Activated CD4-positive, alpha-beta T cell treated with anti-CD3 and anti-CD28 coated beads, Interleukin-2, amount 50 U/mL, for 24 hours (primary cell): ENCODE data around the gene NCMAP.
"Not testable (repeated sequence)": the region's sequence is repeated elsewhere in the genome, so short reads cannot be mapped to it uniquely, and the experiment has no call there.

Experiments
- DNase-seq, 2 donors: peaks; one replicate each; pipeline ENCODE4 v3.0.0-alpha.2; 2020; ENCODE audit warnings: low read depth in 1 of 2, low spot score in 1 of 2

Gene NCMAP

GRCh38 chr1:24555591-24556413, at the start of gene NCMAP:
Gene NCMAP, plus strand, starts transcription at chr1:24556087. Its CDS starts 39,344 bp downstream, at chr1:24595431.
- DNase-seq: no peak

DNA sequence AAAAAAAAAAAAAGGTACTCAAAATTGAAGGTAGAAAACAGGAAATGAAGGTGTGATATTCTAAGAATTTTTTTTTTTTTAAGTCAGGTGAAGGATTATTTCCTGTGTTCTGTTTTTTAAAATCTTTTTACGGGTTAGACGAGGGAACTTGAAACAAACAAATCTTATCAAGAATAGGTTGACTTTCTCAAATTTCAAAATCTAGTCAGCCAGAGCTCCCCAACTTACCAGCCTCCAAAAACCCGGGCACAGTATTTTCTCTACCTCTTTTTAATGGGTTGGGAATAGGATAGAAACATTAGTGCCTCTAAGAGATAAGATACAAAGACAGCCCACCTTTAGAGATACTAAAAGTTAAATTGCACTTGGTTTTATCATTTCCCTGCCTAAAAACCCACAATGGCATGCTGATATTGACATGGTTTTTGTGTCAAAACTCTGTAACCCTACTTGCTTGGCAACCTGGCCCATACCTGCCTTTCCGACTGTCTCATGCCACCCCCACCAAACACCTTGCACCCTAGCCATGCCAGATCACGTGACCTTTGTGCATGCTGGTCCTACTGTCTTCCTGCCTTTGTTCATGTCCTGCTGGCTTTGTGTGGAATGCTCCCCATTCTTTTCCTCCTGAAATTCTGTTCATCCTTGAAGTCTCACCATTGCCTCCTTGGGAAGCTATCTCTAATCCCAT, 49.1 kb upstream of the NCMAP start:
- no peak for DNase-seq

GRCh38 chr1:24507405-24507804, 48.5 kb upstream of the NCMAP start:
- DNase-seq: no peak

DNA sequence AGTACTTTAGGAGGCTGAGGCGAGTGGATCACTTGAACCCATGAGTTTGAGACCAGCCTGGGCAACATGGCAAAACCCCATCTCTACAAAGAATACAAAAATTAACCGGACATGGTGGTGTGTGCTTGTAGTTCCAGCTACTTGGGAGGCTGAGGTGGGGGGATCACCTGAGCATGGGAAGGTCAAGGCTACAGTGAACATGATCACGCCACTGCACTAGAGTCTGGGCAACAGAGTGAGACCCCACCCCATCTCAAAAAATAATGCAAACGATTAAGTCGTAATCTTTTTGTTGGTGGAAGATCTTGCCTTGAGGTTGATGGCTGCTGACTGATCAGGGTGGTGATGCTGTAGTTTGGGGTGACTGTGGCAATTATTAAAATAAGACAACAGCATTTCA, 47.0 kb upstream of the NCMAP start:
- DNase-seq: no peak

DNA sequence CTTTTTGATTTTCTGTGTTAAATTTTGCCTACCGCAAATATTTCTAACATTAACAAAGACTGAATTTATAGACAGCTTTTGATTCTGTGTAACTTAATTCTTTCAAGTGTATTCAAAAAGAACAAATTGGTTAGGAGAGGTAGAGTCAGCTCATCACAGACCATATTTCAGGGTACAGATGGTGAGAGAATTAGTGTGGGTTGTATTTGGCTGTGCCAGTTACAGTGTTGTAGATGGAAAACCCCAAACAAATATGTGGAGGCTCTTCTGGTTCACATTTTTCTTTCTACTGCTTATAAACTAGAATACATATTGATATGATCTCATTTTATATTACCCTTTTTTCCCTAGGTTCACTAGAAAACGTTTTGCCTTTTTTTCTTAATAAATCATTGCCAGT, 42.2 kb upstream of the NCMAP start:
- DNase-seq: no peak

- DNase-seq: no peak
These were observed 40.9 kb upstream of the NCMAP start for GRCh38 chr1:24514946-24515345.

- not testable (repeated sequence) for DNase-seq
These were observed 40.1 kb upstream of the NCMAP start for GRCh38 chr1:24515671-24516209.

- DNase-seq: no peak
These were observed 39.4 kb upstream of the NCMAP start for GRCh38 chr1:24516506-24516905.

DNA sequence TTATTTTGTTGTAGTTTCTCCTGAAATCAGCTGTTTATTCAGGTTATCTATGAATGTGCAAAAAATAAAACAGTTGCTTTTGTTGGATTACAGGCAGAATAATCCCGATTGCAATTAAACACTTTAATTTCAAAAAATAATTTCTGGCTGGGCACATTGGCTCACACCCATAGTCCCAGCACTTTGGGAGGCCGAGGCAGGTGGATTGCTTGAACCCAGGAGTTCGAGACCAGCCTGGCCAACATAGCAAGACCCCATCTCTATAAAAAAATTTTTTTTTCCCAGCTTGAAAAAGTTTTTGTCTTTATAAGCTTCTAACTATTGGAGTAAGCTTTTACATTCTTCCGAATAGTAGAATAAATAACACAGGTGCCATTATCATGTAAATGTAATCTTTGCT, 38.0 kb upstream of the NCMAP start:
- no peak for DNase-seq

DNA sequence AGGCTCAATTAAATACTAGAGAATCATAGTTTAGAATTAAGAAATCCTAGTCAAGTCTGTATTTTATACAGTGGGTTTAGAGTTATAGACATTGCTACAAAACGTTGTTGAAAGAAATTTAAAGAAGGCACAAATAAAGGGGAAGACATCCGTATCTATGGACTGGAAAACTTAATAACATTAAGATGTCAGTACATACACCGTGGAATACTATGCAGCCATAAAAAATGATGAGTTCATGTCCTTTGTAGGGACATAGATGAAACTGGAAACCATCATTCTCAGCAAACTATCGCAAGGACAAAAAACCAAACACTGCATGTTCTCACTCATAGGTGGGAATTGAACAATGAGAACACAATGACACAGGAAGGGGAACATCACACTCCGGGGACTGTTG, 35.6 kb upstream of the NCMAP start:
- not testable (repeated sequence) for DNase-seq

DNA sequence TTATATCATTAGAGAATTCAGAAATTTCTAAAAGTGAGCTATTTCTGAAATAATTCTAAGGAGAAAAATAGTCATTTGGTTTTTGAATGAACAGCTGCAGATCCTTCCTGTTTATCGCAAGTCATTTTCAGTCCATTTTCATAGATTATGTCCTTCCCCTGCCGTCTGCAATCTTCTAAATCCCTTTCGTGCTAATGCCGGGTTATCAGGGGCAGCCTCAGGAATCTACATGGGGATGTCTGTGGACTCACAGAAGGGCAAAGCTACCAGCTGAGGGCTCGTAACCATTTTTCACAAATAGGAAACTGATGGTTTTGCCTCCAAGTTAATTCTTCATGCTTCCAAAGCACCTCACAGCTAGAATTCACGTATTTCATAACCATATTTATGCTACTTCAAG, 30.3 kb upstream of the NCMAP start:
- DNase-seq: no peak

DNA sequence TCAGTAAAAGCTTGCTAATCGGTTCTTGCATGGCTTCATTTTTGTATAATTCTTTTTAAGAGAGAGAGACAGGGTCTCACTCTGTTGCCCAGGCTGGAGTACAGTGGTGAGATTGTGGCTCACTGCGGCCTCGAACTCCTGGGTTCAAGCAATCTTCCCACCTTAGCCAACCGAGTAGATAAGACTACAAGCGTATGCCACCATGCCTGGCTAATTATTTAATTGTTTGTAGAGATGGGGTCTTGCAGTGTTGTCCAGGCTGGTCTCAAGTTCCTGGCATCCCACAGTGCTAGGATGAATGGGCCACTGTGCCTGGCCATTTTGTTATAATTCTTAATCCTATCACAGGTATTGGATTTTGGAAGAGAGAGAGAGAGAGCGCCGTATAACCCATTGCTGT, 29.8 kb upstream of the NCMAP start:
- no peak for DNase-seq

DNA sequence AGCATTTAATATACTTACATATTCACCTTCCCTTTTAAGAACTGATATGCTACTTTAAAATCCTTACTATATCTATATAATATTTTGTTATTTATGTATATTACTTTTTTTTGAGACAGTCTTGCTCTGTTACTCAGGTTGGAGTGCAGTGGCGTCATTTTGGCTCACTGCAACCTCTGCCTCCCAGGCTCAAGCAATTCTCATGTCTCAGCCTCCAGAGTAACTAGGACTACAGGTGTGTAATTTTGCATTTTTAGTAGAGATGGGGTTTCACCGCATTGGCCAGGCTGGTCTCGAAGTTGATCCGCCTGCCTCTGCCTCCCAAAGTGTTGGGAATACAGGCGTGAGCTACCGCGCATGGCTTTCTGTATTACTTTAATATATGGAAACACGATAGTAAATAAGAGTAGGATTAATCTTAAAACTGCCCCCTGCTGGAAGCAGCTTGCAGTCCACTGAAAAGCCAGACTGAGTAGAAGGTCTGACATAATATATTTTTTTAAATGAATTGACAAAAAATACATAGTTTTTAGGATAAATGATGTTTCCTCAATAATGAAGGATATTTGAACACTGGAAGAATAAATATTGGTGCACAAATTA, 28.8 kb upstream of the NCMAP start:
- DNase-seq: no peak

DNA sequence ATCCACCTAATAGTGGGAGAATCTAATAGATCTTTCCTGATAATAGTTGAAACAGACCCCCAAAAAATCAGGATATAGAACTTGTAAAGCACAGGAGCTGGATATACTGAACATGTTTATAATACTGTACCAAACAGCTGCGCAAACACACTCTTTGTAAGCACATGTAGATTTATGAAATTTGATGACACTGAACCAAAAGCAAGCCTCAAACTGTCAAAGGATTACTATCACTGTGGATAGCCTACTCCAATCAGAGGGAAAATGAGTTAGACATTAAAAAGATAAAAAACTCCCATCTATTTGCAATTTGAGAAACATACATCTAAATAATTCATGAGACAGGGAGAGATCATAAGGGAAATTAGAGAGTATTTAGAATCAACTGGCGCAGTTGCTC, 27.1 kb upstream of the NCMAP start:
- DNase-seq: no peak

GRCh38 chr1:24529292-24529691, 26.6 kb upstream of the NCMAP start:
- DNase-seq: not testable (repeated sequence)

DNA sequence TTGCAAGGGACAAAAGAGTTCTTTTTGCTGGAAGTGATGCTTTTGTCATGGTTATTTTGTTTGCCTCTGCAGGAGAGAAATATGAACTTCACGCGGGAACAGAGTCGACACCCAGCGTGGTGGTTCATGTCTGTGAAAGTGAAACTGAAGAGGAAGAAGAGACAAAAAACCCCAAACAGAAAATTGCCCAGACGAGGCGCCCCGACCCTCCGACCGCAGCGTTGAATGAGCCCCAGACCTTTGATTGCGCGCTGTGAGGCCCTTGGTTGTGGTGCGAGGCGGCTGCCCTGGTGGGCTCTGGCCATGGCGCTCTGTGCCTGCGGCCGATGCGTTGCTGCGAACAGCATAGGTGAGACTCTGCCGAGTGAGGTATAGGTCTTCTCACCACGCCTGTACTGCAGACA, 20.9 kb upstream of the NCMAP start:
- peak; percentile 47 to 68 for DNase-seq

GRCh38 chr1:24535778-24536177, 20.1 kb upstream of the NCMAP start:
- no peak for DNase-seq

GRCh38 chr1:24536391-24536840, 19.5 kb upstream of the NCMAP start:
- DNase-seq: peak; percentile 30 to 75

DNA sequence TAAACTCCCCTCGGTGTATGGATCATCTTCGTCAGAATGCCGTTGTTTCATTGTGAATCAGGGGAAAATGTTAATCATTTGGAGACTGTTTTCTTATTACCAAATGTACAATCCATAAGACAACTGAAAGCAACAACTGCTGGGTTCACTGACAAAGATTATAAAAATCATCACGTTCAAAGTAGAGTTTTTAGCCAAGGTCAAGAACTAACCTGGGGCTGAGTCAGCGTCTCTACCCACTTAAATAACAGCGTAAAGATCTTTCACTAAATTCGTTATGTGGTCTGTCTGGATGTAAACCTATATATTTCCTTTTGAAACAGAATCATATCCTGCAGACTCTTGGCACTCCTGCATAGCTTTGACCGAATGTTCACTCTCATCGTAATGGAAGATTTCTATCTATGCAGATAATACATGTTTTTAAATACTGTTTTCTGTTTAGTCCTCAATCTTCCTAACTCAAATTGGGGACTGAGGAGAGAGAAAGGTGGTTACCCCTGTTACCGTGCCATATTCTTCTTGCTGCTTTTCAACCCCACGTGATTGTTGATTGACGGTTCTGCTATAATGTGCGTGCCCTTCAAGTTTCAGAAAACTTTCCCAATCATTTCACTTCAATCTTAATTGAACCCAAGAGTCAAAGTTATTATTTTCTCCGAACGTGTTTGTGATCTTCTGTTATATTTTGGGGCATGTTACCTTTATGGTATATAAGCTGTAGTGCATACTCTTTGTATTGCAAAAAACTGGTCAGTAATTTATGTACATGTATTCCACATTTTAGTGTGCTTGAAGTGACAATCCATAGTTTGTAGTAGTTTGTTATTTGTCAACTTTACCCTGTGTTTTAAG, 15.6 kb upstream of the NCMAP start:
- peak in 1 of 2 donors; percentile 33 for DNase-seq

DNA sequence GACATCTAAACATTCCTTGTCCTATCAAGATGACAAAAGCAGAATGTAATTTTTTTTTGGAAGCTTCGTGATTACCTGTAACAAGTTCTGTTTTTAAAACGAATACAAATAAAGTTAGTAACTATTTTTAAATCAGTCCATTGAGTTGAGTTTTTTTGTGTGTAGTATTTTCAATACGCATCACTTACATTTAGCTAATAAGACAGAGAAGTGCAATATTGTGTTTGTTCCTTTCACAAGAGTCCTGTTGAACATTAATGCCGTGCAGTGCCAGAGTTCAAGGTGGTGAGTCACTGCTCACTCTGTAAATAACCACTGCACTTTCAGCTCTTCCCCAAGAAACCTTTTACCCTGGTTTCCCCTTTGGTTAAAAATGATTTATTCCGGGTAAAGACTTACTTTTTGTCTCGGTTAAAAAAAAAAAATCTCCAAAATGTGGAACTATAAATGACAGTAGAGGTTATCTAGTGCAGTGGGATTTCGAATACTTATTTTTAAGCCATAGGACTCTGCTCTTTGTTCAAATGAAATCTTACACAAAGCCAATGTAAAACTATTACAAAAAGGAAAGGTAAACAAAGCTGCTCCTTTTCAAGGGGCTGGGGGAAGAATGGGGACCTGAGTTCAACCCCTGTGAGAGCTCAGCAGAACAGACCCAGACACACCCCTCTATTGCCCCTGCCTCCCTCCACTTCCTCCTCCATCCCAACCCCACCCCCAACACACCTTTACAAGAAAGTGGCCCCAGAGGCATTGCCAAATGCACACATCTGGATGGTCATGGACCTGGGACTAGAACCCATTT, 14.8 kb upstream of the NCMAP start:
- peak in 1 of 2 donors; percentile 48 for DNase-seq
